Smooth muscle cell (in vitro differentiated cells): ENCODE measurements around the gene CDKAL1. TPM values are rescaled to one million over a fixed set of nuclear protein-coding genes. Genes with fewer than 3 reads are reported as not detected.
"Not testable (repeated sequence)": the region's sequence is repeated elsewhere in the genome, so short reads cannot be mapped to it uniquely, and the experiment has no call there.

ENCODE experiments used
- DNase-seq: peaks from one replicate; lab custom pipeline; 2025; ENCODE audit not compliant: unreplicated experiment; lab: John Stamatoyannopoulos, UW
- H2AFZ ChIP-seq: fragments of 200-600 bp; sonication (generic); 2 replicates; pipeline ENCODE4 v1.6.0; 2016; ENCODE audit warnings: antibody characterized with exemption, low read depth, mild to moderate bottlenecking
- H3F3A ChIP-seq: fragments of 200-600 bp; sonication (generic); 2 replicates; pipeline ENCODE4 v1.6.0; 2017; ENCODE audit warnings: antibody characterized with exemption, low read depth
- H3K27ac ChIP-seq: fragments of 200-600 bp; sonication (generic); 2 replicates; pipeline ENCODE4 v1.5.1; 2016; ENCODE audit warnings: low read depth, mild to moderate bottlenecking
- H3K27me3 ChIP-seq: fragments of 200-600 bp; sonication (generic); 2 replicates; pipeline ENCODE4 v1.6.1; 2016; ENCODE audit warnings: low read depth, mild to moderate bottlenecking
- H3K36me3 ChIP-seq: fragments of 200-600 bp; sonication (generic); 2 replicates; pipeline ENCODE4 v1.5.1; 2016; ENCODE audit warnings: low read depth
- H3K4me1 ChIP-seq: fragments of 200-600 bp; sonication (generic); 2 replicates; pipeline ENCODE4 v1.5.1; 2016; ENCODE audit warnings: low read depth
- H3K4me2 ChIP-seq: fragments of 200-600 bp; sonication (generic); 2 replicates; pipeline ENCODE4 v1.6.0; 2016; ENCODE audit warnings: mild to moderate bottlenecking
- H3K4me3 ChIP-seq: fragments of 200-600 bp; sonication (generic); 2 replicates; pipeline ENCODE4 v1.5.1; 2016; ENCODE audit warnings: mild to moderate bottlenecking
- H3K79me2 ChIP-seq: fragments of 200-600 bp; sonication (generic); 2 replicates; pipeline ENCODE4 v1.6.0; 2016; ENCODE audit warnings: low read depth, mild to moderate bottlenecking
- H3K9ac ChIP-seq: fragments of 200-600 bp; sonication (generic); 2 replicates; pipeline ENCODE4 v1.6.0; 2016; ENCODE audit warnings: low read depth
- H3K9me3 ChIP-seq: fragments of 200-600 bp; sonication (generic); replicated peaks from 2 replicates; pipeline ENCODE4 v1.5.1; 2016; ENCODE audit warnings: low read depth
- H4K20me1 ChIP-seq: fragments of 200-600 bp; sonication (generic); 2 replicates; pipeline ENCODE4 v1.6.0; 2016; ENCODE audit warnings: low read depth
- CTCF ChIP-seq: fragments of 200-600 bp; sonication (generic); IDR thresholded peaks from 2 replicates; pipeline ENCODE4 v1.5.1; 2017; ENCODE audit warnings: borderline replicate concordance, mild to moderate bottlenecking, antibody characterized with exemption; ENCODE audit not compliant: insufficient read depth, poor library complexity, severe bottlenecking
- WGBS: methylation state at CpG from one replicate; pipeline ENCODE4 v1.1.7; 2016; ENCODE audit warnings: low lambda C conversion rate; 5-methylcytosine and 5-hydroxymethylcytosine counted together
- polyA plus RNA-seq: library from polyadenylated mRNA; unstranded; fragments of >200 nt; fragmentation: Nextera tagmentation; extraction: Ambion mirVana; gene quantifications from 2 replicates; pipeline ENCODE4 v1.2.1, GENCODE V29; 2016
- total RNA-seq: library from RNA; depleted of rRNA; stranded (reverse); fragments of >200 nt; gene quantifications from 2 replicates; pipeline ENCODE4 v1.2.3, GENCODE V29; 2014

Gene CDKAL1
- total and polyA plus RNA-seq, 2 experiments from 2014 or later: 16.5 to 16.6 TPM

- no peaks in the 10 kb centered on the region for H4K20me1 ChIP-seq
- 93% methylated on average over 2 of the region's 2 CpGs for WGBS
- H3K9me3 ChIP-seq: no peaks in the 10 kb centered on the region
- H3K4me3 ChIP-seq: no peak overlapping the region
- no peak for DNase-seq
- H3K9ac ChIP-seq: no peak overlapping the region
- peaks cover 14% of the 10 kb centered on the region for H3K4me1 ChIP-seq
- TF ChIP-seq CTCF: no peak
- no peaks in the 10 kb centered on the region for H3K36me3 ChIP-seq
- no peak overlapping the region for H2AFZ ChIP-seq
- H3K79me2 ChIP-seq: no peaks in the 10 kb centered on the region
- no peak overlapping the region for H3K27ac ChIP-seq
- no peaks in the 10 kb centered on the region for H3K27me3 ChIP-seq
- no peak overlapping the region for H3K4me2 ChIP-seq
- no peaks in the 10 kb centered on the region for H3F3A ChIP-seq
These were observed 76.5 kb downstream of the CDKAL1 start for GRCh38 chr6:20610636-20611370.

- not testable (repeated sequence) for H3K4me2 ChIP-seq, H4K20me1 ChIP-seq, H3K27ac ChIP-seq, H3K9me3 ChIP-seq, H3K4me3 ChIP-seq, DNase-seq, H3K36me3 ChIP-seq, H3K79me2 ChIP-seq, H3K9ac ChIP-seq, H3F3A ChIP-seq, H2AFZ ChIP-seq, H3K4me1 ChIP-seq, H3K27me3 ChIP-seq
- WGBS: 96% methylated on average over 3 of the region's 3 CpGs
These were observed 83.3 kb downstream of the CDKAL1 start for GRCh38 chr6:20617537-20617936.

GRCh38 chr6:20620043-20620442 lies 85.8 kb downstream of the CDKAL1 start:
- Histone ChIP-seq H3K79me2 (peaks cover 3% of the 10 kb centered on the region), H3K4me1 (no peaks in the 10 kb centered on the region), H3F3A (no peaks in the 10 kb centered on the region), H3K9me3 (no peaks in the 10 kb centered on the region), H2AFZ (no peak overlapping the region), H4K20me1 (no peaks in the 10 kb centered on the region), H3K4me2 (no peak overlapping the region), H3K4me3 (no peak overlapping the region), H3K27me3 (no peaks in the 10 kb centered on the region), H3K27ac (no peak overlapping the region), H3K36me3 (no peaks in the 10 kb centered on the region), H3K9ac (no peak overlapping the region)
- no peak for TF ChIP-seq CTCF
- WGBS: 83% methylated on average over 2 of the region's 2 CpGs
- DNase-seq: no peak

GRCh38 chr6:20623761-20624160 lies 89.5 kb downstream of the CDKAL1 start:
- no peak overlapping the region for H2AFZ ChIP-seq
- no peaks in the 10 kb centered on the region for H3K9me3 ChIP-seq
- no peak overlapping the region for H3K4me3 ChIP-seq
- no peak overlapping the region for H3K4me2 ChIP-seq
- no peak for TF ChIP-seq CTCF
- peaks cover 3% of the 10 kb centered on the region for H3K79me2 ChIP-seq
- H3K36me3 ChIP-seq: no peaks in the 10 kb centered on the region
- no peak for DNase-seq
- H3K27ac ChIP-seq: no peak overlapping the region
- H4K20me1 ChIP-seq: no peaks in the 10 kb centered on the region
- H3F3A ChIP-seq: no peaks in the 10 kb centered on the region
- H3K9ac ChIP-seq: no peak overlapping the region
- H3K4me1 ChIP-seq: no peaks in the 10 kb centered on the region
- H3K27me3 ChIP-seq: no peaks in the 10 kb centered on the region
